IMR-90 (cell line): ENCODE results near the gene ECSCR. TPM values are rescaled to one million over a fixed set of nuclear protein-coding genes. Genes with fewer than 3 reads are reported as not detected.

Experiments
- ATAC-seq: fragments of 200-7000 bp; cut with Tn5 transposase; 2 replicates; pipeline ENCODE4 v1.9.1; 2020; ENCODE audit warnings: low read depth, mild to moderate bottlenecking, moderate library complexity
- BruUV-seq: library from RNA; stranded (reverse); fragments of 400-500 nt; replicated peaks from 2 replicates; lab custom pipeline; 2021; lab: Mats Ljungman, UMichigan
- CTCF ChIA-PET: fragments of 300-600 bp; formaldehyde crosslinking; extraction: SDS; loops from one replicate; lab custom pipeline; 2021; ENCODE audit warnings: antibody characterized with exemption; lab: Yijun Ruan, JAX
- POLR2A ChIA-PET: fragments of 300-600 bp; sonication (Branson Sonifier 250); formaldehyde crosslinking; loops from one replicate; lab custom pipeline; 2022; ENCODE audit warnings: antibody characterized with exemption; ENCODE audit not compliant: unreplicated experiment; lab: Charles Lee
- DNase-seq: peaks from one replicate; pipeline ENCODE4 v3.0.0; 2013
- H2AFZ ChIP-seq: replicated peaks from 2 replicates; pipeline ENCODE3; 2013; ENCODE audit warnings: low read length, mild to moderate bottlenecking; ENCODE audit not compliant: poor library complexity
- H2AK5ac ChIP-seq: 2 replicates; pipeline ENCODE4 v1.6.1; 2013; ENCODE audit warnings: low read depth, low read length, inconsistent platforms
- H2AK9ac ChIP-seq: replicated peaks from 2 replicates; pipeline ENCODE3; 2013; ENCODE audit warnings: mild to moderate bottlenecking, low read depth, low read length, moderate library complexity; ENCODE audit not compliant: poor library complexity
- H2BK120ac ChIP-seq: 2 replicates; pipeline ENCODE4 v1.6.1; 2013; ENCODE audit warnings: low read depth, low read length, inconsistent platforms
- H2BK15ac ChIP-seq: 3 replicates; pipeline ENCODE4 v1.6.1; 2013; ENCODE audit warnings: low read depth, low read length, inconsistent platforms
- H2BK20ac ChIP-seq: 2 replicates; pipeline ENCODE4 v1.6.1; 2013; ENCODE audit warnings: low read depth, mild to moderate bottlenecking, inconsistent platforms, low read length, moderate library complexity
- H2BK5ac ChIP-seq: 2 replicates; pipeline ENCODE4 v1.6.1; 2013; ENCODE audit warnings: mild to moderate bottlenecking, low read depth, low read length, inconsistent platforms; ENCODE audit not compliant: poor library complexity, severe bottlenecking
- H3K14ac ChIP-seq: replicated peaks from 2 replicates; pipeline ENCODE4 v1.6.1; 2013; ENCODE audit warnings: low read depth, low read length, inconsistent platforms
- H3K18ac ChIP-seq: 2 replicates; pipeline ENCODE4 v1.6.1; 2013; ENCODE audit warnings: low read depth, low read length, control low read depth
- H3K23ac ChIP-seq: 2 replicates; pipeline ENCODE4 v1.6.1; 2013; ENCODE audit warnings: low read depth, low read length, inconsistent platforms
- H3K27ac ChIP-seq: 2 replicates; pipeline ENCODE4 v1.5.1; 2013; ENCODE audit warnings: mild to moderate bottlenecking, control low read depth, low read length; ENCODE audit not compliant: insufficient read depth
- H3K27me3 ChIP-seq: 2 replicates; pipeline ENCODE4 v1.6.1; 2013; ENCODE audit warnings: low read length; ENCODE audit not compliant: control insufficient read depth, insufficient read depth
- H3K36me3 ChIP-seq: 2 replicates; pipeline ENCODE4 v1.6.1; 2013; ENCODE audit warnings: low read length, mixed read lengths; ENCODE audit not compliant: control insufficient read depth, insufficient read depth
- H3K4ac ChIP-seq: 2 replicates; pipeline ENCODE4 v1.6.1; 2013; ENCODE audit warnings: low read depth, low read length, inconsistent platforms
- H3K4me1 ChIP-seq: 2 replicates; pipeline ENCODE4 v1.6.1; 2013; ENCODE audit warnings: low read length, mixed read lengths; ENCODE audit not compliant: control insufficient read depth, insufficient read depth
- H3K4me2 ChIP-seq: 2 replicates; pipeline ENCODE4 v1.6.1; 2013; ENCODE audit warnings: low read depth, mild to moderate bottlenecking, control low read depth, low read length, moderate library complexity
- H3K4me3 ChIP-seq: 2 replicates; pipeline ENCODE4 v1.5.1; 2013; ENCODE audit warnings: low read depth, mild to moderate bottlenecking, control low read depth, low read length, moderate library complexity; ENCODE audit not compliant: insufficient read depth
- H3K56ac ChIP-seq: 2 replicates; pipeline ENCODE4 v1.6.1; 2013; ENCODE audit warnings: low read length, inconsistent platforms; ENCODE audit not compliant: insufficient read depth; ENCODE audit errors: extremely low read depth
- H3K79me1 ChIP-seq, 2 experiments: 2 replicates each; pipeline ENCODE4 v1.6.1; 2013; ENCODE audit warnings: low read length in 2 of 2, inconsistent platforms in 1 of 2, low read depth in 1 of 2
- H3K9ac ChIP-seq: 2 replicates; pipeline ENCODE4 v1.6.1; 2013; ENCODE audit warnings: low read depth, low read length, control low read depth
- H3K9me1 ChIP-seq: 2 replicates; pipeline ENCODE4 v1.6.1; 2013; ENCODE audit warnings: low read length, inconsistent platforms; ENCODE audit not compliant: insufficient read depth
- H3K9me3 ChIP-seq: 2 replicates; pipeline ENCODE4 v1.6.1; 2013; ENCODE audit warnings: low read length; ENCODE audit not compliant: control insufficient read depth, insufficient read depth
- H4K20me1 ChIP-seq: 2 replicates; pipeline ENCODE4 v1.6.1; 2013; ENCODE audit warnings: low read length, inconsistent platforms; ENCODE audit not compliant: insufficient read depth
- H4K5ac ChIP-seq: 2 replicates; pipeline ENCODE4 v1.6.1; 2013; ENCODE audit warnings: mild to moderate bottlenecking, low read depth, low read length, control low read depth
- H4K8ac ChIP-seq, 2 experiments: 2 replicates each; pipeline ENCODE4 v1.6.1; 2013; ENCODE audit warnings: low read depth in 2 of 2, low read length in 2 of 2, control low read depth in 1 of 2, inconsistent platforms in 1 of 2
- H4K91ac ChIP-seq: 2 replicates; pipeline ENCODE4 v1.6.1; 2013; ENCODE audit warnings: low read depth, low read length, inconsistent platforms; ENCODE audit not compliant: insufficient read depth
- BHLHE40 ChIP-seq: fragments of 150-350 bp; IDR thresholded peaks from 2 replicates; pipeline ENCODE4 v1.6.1; 2016; ENCODE audit warnings: mild to moderate bottlenecking, low read depth, low read length
- CEBPB ChIP-seq: IDR thresholded peaks from 2 replicates; pipeline ENCODE4 v1.6.1; 2012; ENCODE audit warnings: low read depth, low read length, improper control_type of control experiment
- CHD1 ChIP-seq: IDR thresholded peaks from 2 replicates; pipeline ENCODE4 v1.6.1; 2012; ENCODE audit warnings: low read depth, low read length, improper control_type of control experiment
- CTCF ChIP-seq: conservative IDR thresholded peaks from 2 replicates; pipeline ENCODE4 v1.5.1; 2012; ENCODE audit warnings: mild to moderate bottlenecking, low read depth, low read length, improper control_type of control experiment
- FOS ChIP-seq: fragments of 150-350 bp; IDR thresholded peaks from 2 replicates; pipeline ENCODE4 v1.6.1; 2016; ENCODE audit warnings: low read depth, low read length
- MAFK ChIP-seq: IDR thresholded peaks from 2 replicates; pipeline ENCODE4 v1.6.1; 2012; ENCODE audit warnings: low read depth, low read length, improper control_type of control experiment
- MAZ ChIP-seq: IDR thresholded peaks from 2 replicates; pipeline ENCODE4 v1.6.1; 2012; ENCODE audit warnings: low read depth, mild to moderate bottlenecking, low read length, improper control_type of control experiment, moderate library complexity, borderline replicate concordance
- MXI1 ChIP-seq: IDR thresholded peaks from 2 replicates; pipeline ENCODE4 v1.6.1; 2012; ENCODE audit warnings: low read depth, mild to moderate bottlenecking, low read length, moderate library complexity, borderline replicate concordance
- NFE2L2 ChIP-seq: fragments of 150-350 bp; IDR thresholded peaks from 2 replicates; pipeline ENCODE4 v1.6.1; 2016; ENCODE audit warnings: low read depth, mild to moderate bottlenecking, low read length
- POLR2A ChIP-seq: IDR thresholded peaks from 2 replicates; pipeline ENCODE4 v1.6.1; 2012; ENCODE audit warnings: mild to moderate bottlenecking, low read depth, low read length
- RAD21 ChIP-seq: IDR thresholded peaks from 2 replicates; pipeline ENCODE4 v1.6.1; 2012; ENCODE audit warnings: low read length, improper control_type of control experiment
- RCOR1 ChIP-seq: IDR thresholded peaks from 2 replicates; pipeline ENCODE4 v1.6.1; 2012; ENCODE audit warnings: mild to moderate bottlenecking, low read length, improper control_type of control experiment; ENCODE audit not compliant: insufficient replicate concordance
- RFX5 ChIP-seq: IDR thresholded peaks from 2 replicates; pipeline ENCODE4 v1.8.0; 2012; ENCODE audit warnings: low read depth, mild to moderate bottlenecking, low read length, moderate library complexity
- SMC3 ChIP-seq: fragments of 150-350 bp; IDR thresholded peaks from 2 replicates; pipeline ENCODE4 v1.6.1; 2016; ENCODE audit warnings: low read depth, mild to moderate bottlenecking, antibody characterized with exemption, low read length, moderate library complexity
- WGBS, 2 experiments: methylation state at CpG; one replicate each; pipeline versions ENCODE4 v1.1.5 to v1.1.7; 2013; ENCODE audit warnings: missing lambda C conversion rate in 2 of 2; ENCODE audit not compliant: insufficient read length in 1 of 2; ENCODE audit errors: extremely low coverage in 2 of 2; 5-methylcytosine and 5-hydroxymethylcytosine counted together
- dilution Hi-C: fragments of 300-500 bp; cut with HindIII; formaldehyde crosslinking; loops from one replicate; pipeline ENCODE4 v1.14.3; 2018; ENCODE audit warnings: low sequenced_read_pairs; ENCODE audit not compliant: unreplicated experiment
- in situ Hi-C: fragments of 300-500 bp; cut with MboI; formaldehyde crosslinking; loops from 3 replicates; pipeline ENCODE4 v1.14.3; 2019; ENCODE audit warnings: low sequenced_read_pairs, inconsistent platforms, mixed read lengths
- intact Hi-C: fragments of 100-400 bp; cut with micrococcal nuclease; formaldehyde crosslinking; loops from 2 replicates; pipeline ENCODE4 v1.10.0; 2022
- polyA plus RNA-seq, 3 experiments: library from polyadenylated mRNA; depleted of rRNA; stranded (reverse); fragments of >200 nt; gene quantifications; 2 replicates each; pipeline ENCODE4 v1.2.3, GENCODE V29; 2012; ENCODE audit warnings: low replicate concordance in 1 of 3
- total RNA-seq: library from RNA; depleted of rRNA; stranded (reverse); fragments of >200 nt; gene quantifications from 2 replicates; pipeline ENCODE4 v1.2.3, GENCODE V29; 2012
- TF ChIP-seq, protein P1 (sequence below): fragments of 150-350 bp; IDR thresholded peaks from 2 replicates; pipeline ENCODE4 v1.6.1; 2016; ENCODE audit warnings: low read depth, mild to moderate bottlenecking, low read length, moderate library complexity, borderline replicate concordance
- TF ChIP-seq, protein P2 (sequence below): fragments of 150-350 bp; IDR thresholded peaks from 2 replicates; pipeline ENCODE4 v1.6.1; 2017; ENCODE audit warnings: mild to moderate bottlenecking, antibody characterized with exemption, low read length, low read depth

The ECSCR gene
- total and polyA plus RNA-seq, 2 of the 4 experiments (the other 2 are of a cell fraction), result 3.6 to 3.9 TPM

- 92% methylated on average over 2 of the region's 6 CpGs; no CpG with 5 or more reads in 1 of the 2 experiments for WGBS, 2 experiments
- no peak for ATAC-seq
These were observed 48.6 kb downstream of the ECSCR start for GRCh38 chr5:139413963-139414362.

More at GRCh38 chr5:139413963-139414362, 48.6 kb downstream of the ECSCR start:
- Histone ChIP-seq H3K18ac (no peak overlapping the region), H2AK9ac (no peak overlapping the region), H4K8ac (no peak overlapping the region), H3K27ac (no peak overlapping the region), H3K9ac (no peak overlapping the region), H3K23ac (no peak overlapping the region), H2BK120ac (no peak overlapping the region), H4K5ac (no peak overlapping the region), H3K27me3 (no peaks in the 10 kb centered on the region), H3K9me3 (no peaks in the 10 kb centered on the region), H2AFZ (no peak overlapping the region), H3K9me1 (no peaks in the 10 kb centered on the region), H3K4me2 (no peak overlapping the region), H3K4me1 (peaks cover 4% of the 10 kb centered on the region; the same call in 1 of the 2 replicates), H3K14ac (no peak overlapping the region), H2BK15ac (no peak overlapping the region), H3K4me3 (no peak overlapping the region), H3K79me1 (no peaks in the 10 kb centered on the region), H3K56ac (no peak overlapping the region), H2AK5ac (no peak overlapping the region), H3K36me3 (peaks cover 13% of the 10 kb centered on the region), H4K91ac (no peak overlapping the region), H3K4ac (no peak overlapping the region), H4K20me1 (no peaks in the 10 kb centered on the region), H2BK20ac (no peak overlapping the region), H2BK5ac (no peak overlapping the region)
- DNase-seq, result no peak
- in situ Hi-C loops (no loop called here), dilution Hi-C loops (loop anchor here (25.0 kb wide), 1 partner anchor 98 kb away; no protein-coding TSS in a partner anchor), intact Hi-C loops (no loop called here)
- POLR2A ChIA-PET, result no interaction called here
- BruUV-seq, result no TSS peak
- no peak for TF ChIP-seq MAZ
- no peak for TF ChIP-seq NFE2L2
- no peak for TF ChIP-seq CHD1
- no peak for TF ChIP-seq BHLHE40
- TF ChIP-seq CEBPB, result no peak
- no peak for TF ChIP-seq RCOR1
- TF ChIP-seq POLR2A, result no peak
- no peak for TF ChIP-seq RFX5
- no peak for TF ChIP-seq RAD21
- TF ChIP-seq, protein P1, sequence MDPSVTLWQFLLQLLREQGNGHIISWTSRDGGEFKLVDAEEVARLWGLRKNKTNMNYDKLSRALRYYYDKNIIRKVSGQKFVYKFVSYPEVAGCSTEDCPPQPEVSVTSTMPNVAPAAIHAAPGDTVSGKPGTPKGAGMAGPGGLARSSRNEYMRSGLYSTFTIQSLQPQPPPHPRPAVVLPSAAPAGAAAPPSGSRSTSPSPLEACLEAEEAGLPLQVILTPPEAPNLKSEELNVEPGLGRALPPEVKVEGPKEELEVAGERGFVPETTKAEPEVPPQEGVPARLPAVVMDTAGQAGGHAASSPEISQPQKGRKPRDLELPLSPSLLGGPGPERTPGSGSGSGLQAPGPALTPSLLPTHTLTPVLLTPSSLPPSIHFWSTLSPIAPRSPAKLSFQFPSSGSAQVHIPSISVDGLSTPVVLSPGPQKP, result no peak
- TF ChIP-seq, protein P2, sequence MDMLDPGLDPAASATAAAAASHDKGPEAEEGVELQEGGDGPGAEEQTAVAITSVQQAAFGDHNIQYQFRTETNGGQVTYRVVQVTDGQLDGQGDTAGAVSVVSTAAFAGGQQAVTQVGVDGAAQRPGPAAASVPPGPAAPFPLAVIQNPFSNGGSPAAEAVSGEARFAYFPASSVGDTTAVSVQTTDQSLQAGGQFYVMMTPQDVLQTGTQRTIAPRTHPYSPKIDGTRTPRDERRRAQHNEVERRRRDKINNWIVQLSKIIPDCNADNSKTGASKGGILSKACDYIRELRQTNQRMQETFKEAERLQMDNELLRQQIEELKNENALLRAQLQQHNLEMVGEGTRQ, result no peak
- no peak for TF ChIP-seq FOS
- no peak for TF ChIP-seq MAFK
- no peak for TF ChIP-seq CTCF
- TF ChIP-seq MXI1, result no peak
- TF ChIP-seq SMC3, result no peak
- CTCF ChIA-PET, result interaction anchor here (0.8 kb wide), 1 partner anchor 10 kb away, joined by 3 read pairs; the partner anchor contains the start of gene SPATA24
